Left kidney (tissue), 2 donors: ENCODE data around the gene NOS1AP. TPM values are rescaled to one million over a fixed set of nuclear protein-coding genes. Genes with fewer than 3 reads are reported as not detected.
"Not testable (repeated sequence)": the region's sequence is repeated elsewhere in the genome, so short reads cannot be mapped to it uniquely, and the experiment has no call there.

Experiments used
- DNase-seq: peaks from one replicate; pipeline ENCODE4 v3.0.0-alpha.2; 2013
- polyA plus RNA-seq: library from polyadenylated mRNA; unstranded; fragments of 120-200 nt; gene quantifications from one replicate; pipeline ENCODE4 v1.2.1, GENCODE V29; 2013; ENCODE audit not compliant: insufficient read length

NOS1AP gene
- polyA plus RNA-seq, 1 donor = 10.7 TPM

DNA sequence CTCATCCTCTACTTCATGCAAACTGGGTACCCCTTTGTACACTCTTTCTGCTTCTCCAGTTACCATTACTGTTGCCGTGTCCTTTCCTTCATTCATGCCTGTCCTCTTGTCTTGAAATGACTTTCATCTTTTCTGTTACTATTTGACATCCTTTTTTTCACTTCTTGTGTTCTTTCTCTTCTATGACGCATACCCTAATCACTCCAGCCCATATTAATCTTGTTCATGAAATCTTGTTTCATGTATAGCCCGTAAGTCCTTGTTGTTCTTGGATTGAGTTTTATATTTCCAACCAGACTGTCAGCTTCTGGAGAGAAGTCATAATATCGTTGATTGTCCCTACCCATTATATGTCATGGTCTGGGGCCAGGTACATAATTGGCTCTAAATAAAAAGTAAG, 126.1 kb downstream of the NOS1AP start:
- no peak for DNase-seq

DNA sequence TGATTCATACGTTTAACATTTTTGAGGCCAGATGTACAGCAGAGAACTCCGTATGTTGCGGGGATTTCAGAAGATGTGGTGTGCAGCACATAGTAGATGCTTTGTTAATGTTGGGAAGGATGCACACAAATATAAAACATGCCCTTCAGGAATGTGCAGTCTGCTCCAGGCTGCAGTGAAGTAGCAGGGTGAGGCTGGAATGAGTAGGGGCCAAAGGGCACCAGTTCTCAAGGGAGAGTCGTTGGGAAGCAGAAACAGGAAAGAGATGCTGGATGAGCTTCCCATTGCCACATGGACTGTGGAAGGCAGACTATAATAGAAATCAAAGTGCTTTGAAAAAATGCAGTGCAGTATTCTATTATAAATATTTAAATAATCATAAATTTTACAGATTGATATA, 126.9 kb downstream of the NOS1AP start:
- DNase-seq = no peak

DNA sequence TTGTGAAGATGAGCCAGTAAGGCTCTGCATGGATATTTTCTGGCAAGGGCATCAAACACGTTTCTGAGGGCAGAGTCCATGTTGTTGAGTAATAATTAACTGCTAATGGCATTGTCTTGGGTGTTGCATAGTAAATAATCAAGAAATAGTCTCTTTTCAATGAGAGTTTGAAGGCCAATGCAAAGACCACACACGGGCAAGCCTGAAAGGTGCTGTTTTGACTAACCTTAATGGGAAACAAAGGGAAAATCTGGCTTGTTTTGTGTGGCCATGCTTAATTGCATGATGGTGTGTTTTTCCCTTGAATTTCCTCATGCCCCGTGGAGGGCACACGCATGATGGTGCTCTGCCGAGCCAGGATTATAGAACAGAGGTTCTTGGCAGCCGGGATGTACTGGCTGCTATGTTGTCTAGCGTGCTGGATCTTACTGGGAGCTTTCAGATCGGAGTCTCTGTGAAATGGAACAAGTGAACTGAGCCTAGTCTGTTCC, 127.6 kb downstream of the NOS1AP start:
- no peak for DNase-seq

DNA sequence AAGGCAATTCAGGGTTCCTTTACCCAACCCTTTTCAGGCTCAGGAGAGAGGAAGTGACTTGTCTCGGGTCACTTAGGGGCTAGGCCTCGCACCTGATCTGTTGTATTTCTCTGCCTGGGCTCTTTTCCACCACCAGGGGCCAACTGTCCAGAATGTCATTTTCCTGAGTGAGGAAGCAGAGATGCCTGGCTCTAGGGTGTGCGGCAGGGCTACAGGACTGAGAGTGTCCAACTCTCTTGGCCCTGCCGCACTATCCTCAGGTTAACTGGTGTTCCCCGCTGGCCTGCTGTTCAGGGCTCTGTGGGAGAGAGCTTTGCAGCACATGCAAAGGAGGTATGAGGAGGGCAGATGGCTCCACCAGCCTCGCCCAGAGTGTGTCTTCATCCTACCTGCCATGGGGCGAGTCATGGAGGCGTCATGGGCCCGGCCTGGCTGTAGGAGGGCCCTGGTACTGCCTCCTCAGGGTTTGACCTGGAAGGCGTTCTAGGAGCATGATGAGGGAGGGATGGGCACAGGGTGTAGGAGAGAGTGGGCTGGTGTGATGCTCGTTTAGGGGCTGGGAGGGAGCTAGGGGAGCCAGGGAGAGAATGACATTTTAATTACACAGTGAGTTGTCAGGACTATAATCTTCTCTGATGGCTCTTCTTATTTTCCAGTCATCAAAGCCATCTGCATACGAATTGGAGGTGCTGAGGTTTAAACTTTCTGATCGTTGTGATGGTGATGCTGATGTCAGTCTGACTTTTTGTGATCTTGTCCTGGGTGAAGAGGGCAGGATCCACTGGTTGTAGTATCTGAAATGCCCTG, 128.3 kb downstream of the NOS1AP start:
- DNase-seq = no peak

- no peak for DNase-seq
These were observed 130.8 kb downstream of the NOS1AP start for GRCh38 chr1:162200096-162200847.

DNA sequence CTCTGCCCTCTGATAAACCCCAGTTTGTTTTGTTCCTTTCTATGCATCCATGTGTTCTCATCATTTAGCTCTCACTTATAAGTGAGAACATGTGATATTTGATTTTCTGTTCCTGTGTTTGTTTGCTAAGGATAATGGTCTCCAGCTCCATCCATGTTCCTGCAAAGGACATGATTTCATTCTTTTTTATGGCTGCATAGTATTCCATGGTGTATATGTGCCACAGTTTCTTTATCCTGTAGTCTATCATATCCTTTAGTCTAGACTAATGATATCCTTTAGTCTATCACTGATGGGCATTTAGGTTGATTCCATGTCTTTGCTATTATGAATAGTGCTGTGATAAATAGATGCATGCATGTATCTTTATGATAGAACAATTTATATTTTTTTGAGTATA, 131.6 kb downstream of the NOS1AP start:
- DNase-seq = not testable (repeated sequence)

DNA sequence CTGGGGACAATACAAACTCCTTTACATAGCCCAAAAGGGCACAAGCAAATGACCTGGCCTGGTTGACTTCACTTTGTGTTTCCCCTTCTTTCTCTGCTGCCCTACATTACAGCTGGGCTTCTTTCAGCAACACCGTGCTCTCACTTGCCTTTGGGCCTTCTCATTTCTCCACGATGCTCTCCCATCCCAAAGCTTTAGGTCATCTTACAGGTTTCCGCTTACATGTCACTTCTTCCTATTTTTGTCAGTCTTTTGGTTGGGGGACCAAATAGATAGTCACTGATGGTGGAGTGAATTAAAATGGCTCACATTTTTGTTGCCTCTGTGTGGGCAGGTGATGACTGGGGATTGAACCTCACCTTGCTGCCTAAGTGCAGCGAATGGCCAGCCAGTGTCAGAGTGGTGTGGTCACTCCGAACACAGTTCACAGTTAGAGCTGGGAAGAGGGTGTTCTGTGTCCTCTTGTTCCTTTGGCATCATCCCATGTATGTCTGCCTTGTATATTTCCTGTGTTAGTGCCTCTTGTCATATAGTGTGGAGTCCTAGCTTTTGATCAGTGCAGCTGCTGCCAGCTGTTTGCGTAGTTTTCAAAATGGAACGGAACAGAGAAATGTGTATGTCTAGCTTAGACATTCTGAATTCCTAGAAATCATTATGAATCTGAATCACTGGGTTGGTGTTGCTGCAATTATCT, 134.8 kb downstream of the NOS1AP start:
- DNase-seq = peak; percentile 50

GRCh38 chr1:162204823-162205155, 135.3 kb downstream of the NOS1AP start:
- DNase-seq = no peak

DNA sequence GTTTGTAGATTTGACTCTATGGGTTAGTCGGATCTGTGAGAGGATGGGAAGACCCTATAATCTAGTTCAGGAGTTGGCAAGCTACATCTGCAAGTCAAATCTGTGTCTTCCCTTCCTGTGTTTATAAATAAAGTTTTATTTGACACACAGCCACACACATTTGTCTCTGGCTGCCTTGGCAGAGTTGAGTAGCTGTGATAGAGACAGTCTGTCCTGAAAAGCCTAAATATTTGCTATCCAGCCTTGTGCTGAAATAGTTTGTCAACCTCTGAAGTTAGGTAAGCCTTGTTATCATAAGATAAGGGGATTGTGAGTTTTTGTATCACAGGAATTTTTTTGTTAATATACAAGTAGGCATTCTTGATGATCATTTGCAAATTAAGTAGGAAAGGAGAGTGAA, 136.8 kb downstream of the NOS1AP start:
- no peak for DNase-seq

GRCh38 chr1:162206749-162207635, 137.5 kb downstream of the NOS1AP start:
- DNase-seq = no peak

DNA sequence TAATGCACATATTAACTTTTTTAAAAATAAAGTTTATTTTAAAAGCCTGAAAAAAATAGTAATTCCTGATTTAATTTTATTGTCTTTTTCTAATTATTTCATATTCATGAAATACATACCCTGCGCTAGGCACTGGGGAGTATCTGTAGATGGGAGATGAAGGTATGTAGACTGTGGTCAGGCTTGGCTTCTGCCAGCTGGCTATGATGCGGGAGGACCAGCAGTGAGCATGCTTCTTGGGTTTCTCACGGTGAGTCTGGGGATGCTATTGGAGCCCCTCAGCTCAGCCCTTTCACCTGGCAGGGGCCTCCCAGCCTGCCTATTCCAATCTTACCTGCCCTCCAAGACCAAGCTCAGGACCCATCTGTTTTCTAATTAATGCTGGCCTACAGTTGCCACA, 138.4 kb downstream of the NOS1AP start:
- no peak for DNase-seq

GRCh38 chr1:162210196-162210595, 140.7 kb downstream of the NOS1AP start:
- no peak for DNase-seq

GRCh38 chr1:162212713-162213112, 143.2 kb downstream of the NOS1AP start:
- no peak for DNase-seq

DNA sequence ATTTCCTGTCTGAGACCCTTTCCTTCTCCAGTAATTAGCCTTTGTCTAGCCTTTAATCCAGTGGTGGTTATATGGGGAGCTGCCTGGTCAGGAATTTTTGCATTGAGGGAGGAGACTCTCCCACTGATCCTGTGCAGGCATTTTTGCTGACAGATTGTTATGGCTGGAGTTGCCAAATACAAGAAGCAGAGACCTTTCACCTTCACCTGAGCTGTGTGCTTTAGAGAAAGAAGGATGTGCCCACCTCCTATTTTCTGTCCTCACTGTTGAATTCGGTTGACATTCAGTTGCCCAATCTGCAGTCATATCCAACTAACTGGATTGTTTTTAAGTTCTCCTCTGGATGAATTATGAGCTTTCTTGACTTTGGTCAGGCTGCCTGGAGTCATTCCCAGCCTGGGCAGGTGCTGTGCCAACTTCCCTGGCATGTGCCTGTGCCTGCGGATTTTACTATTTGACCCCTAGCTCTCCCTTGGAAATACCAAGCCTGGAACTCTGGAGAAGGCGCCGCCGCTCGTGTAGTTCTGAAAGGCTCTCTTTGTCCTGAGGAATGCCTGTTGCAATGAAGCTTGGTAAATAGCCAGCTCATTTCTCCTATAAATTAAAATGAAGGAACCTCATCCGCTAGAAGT, 143.9 kb downstream of the NOS1AP start:
- peak; percentile 63 for DNase-seq

GRCh38 chr1:162214202-162214601, 144.7 kb downstream of the NOS1AP start:
- no peak for DNase-seq

DNA sequence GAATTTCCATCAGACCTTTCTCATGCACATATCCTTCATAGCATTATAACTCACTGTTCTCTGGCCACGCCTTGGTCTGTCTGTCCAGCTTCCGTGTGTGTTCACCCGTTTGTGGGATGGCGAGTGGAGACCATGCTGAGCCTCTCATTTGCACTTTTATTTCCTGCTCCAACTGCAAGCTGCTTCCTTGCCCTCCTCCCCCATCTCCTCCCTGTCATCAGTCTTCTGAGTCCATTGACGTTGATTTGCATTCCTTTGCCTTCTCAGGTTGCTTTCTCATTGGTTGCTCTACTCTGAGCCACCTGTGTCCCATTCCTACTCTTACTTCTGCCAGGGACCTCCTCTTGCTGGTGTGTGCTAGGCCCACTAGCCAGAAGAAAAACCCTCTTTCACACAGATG, 146.4 kb downstream of the NOS1AP start:
- DNase-seq = peak; percentile 78

DNA sequence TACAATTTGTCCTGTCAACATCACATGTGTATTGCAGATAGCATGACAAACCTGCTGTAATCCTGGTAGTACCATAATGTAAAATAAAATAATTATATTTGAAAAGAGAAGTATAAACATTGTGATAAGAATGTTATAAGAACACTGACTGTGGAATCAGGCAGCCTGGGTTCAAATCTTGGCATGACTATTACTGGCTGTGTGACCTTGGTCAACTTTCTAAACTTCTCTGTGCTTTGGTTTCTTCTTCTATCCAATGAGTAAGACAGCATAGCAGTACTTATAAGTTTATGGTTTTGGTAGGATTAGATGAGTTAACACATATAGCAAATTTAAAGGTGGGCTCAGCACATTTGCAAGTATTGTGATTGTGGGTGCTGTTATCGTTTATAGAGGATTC, 147.1 kb downstream of the NOS1AP start:
- DNase-seq = no peak

GRCh38 chr1:162217706-162218105, 148.2 kb downstream of the NOS1AP start:
- no peak for DNase-seq

GRCh38 chr1:162218546-162218945, 149.1 kb downstream of the NOS1AP start:
- no peak for DNase-seq

DNA sequence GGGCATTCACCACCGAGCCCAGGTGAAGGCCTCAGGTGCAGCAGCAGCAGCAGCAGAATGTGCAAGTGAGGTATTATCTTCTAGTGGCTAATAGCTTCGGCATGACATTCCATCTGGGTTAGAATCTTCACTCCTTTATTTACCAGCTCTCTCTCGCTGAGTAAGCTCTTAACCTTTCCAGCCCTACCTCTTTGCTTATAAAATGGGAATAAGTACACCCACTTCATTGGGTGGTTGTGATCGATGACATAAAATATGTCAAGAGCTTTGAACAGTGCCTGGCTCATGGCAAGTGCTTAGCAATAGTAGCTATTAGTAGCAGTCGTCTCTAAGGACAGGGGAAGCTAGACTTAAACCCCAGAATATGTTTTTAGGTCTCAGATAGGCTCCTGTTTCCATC, 149.5 kb downstream of the NOS1AP start:
- DNase-seq = no peak

DNA sequence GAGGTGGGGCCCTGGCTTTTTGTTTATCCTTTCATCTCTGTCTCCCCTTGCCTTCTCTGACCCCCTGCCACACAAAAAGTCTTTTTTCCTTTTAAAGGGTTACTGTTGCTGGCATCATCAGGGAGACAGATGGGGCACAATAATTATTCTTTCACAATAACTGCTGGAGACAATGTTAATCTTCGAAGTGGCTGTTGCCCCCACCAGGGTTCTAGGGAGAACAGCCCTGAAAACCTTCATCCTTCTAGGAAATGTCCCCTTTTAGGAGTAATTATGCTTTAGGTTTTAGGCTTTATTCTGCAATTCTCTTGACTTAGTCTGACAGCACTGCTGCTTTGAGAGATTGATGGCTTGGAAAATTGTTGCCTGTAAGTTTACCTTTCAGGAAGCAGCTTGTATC, 150.0 kb downstream of the NOS1AP start:
- DNase-seq = no peak
